HEK293T (cell line): ENCODE measurements around the gene LINGO1.

Experiments
- FOXA1 ChIP-seq: fragments of 450-650 bp; IDR thresholded peaks from 2 replicates; pipeline ENCODE4 v1.6.1; 2016; ENCODE audit warnings: mild to moderate bottlenecking
- FOXM1 ChIP-seq: fragments of 450-650 bp; IDR thresholded peaks from 2 replicates; pipeline ENCODE4 v1.6.1; 2017; ENCODE audit warnings: mild to moderate bottlenecking, borderline replicate concordance
- HDGF ChIP-seq: fragments of 450-650 bp; IDR thresholded peaks from 2 replicates; pipeline ENCODE4 v1.6.1; 2017; ENCODE audit warnings: antibody characterized with exemption, borderline replicate concordance
- LEF1 ChIP-seq: fragments of 450-650 bp; IDR thresholded peaks from 2 replicates; pipeline ENCODE4 v1.6.1; 2017; ENCODE audit warnings: mild to moderate bottlenecking, borderline replicate concordance
- PKNOX1 ChIP-seq: fragments of 450-650 bp; IDR thresholded peaks from 2 replicates; pipeline ENCODE4 v1.6.1; 2016
- TARDBP ChIP-seq: fragments of 450-650 bp; IDR thresholded peaks from 2 replicates; pipeline ENCODE4 v1.6.1; 2016
- ZNF384 ChIP-seq: fragments of 450-650 bp; IDR thresholded peaks from 2 replicates; pipeline ENCODE4 v1.6.1; 2016

GRCh38 chr15:77640615-77641014, 7.9 kb upstream of the LINGO1 start:
- TF ChIP-seq FOXM1 (no peak), LEF1 (no peak), TARDBP (no peak), FOXA1 (no peak), HDGF (no peak), ZNF384 (no peak), PKNOX1 (no peak)
